Endothelial cell of umbilical vein (primary cell): ENCODE results near the gene ASMTL. TPM values are rescaled to one million over a fixed set of nuclear protein-coding genes. Genes with fewer than 3 reads are reported as not detected.

Source experiments
- BruUV-seq: library from RNA; stranded (reverse); fragments of 400-500 nt; replicated peaks from 2 replicates; lab custom pipeline; 2021; lab: Mats Ljungman, UMichigan
- CTCF ChIA-PET: fragments of 300-600, 350-600 bp; sonication (Branson Sonifier 250); formaldehyde crosslinking; loops from one replicate; lab custom pipeline; 2021; ENCODE audit warnings: antibody characterized with exemption, inconsistent platforms; lab: Charles Lee
- POLR2A ChIA-PET: fragments of 300-600, 350-600 bp; sonication (Branson Sonifier 250); formaldehyde crosslinking; loops from one replicate; lab custom pipeline; 2021; ENCODE audit warnings: antibody characterized with exemption, inconsistent platforms; lab: Charles Lee
- DNase-seq: peaks from one replicate; pipeline ENCODE4 v3.0.0-alpha.2; 2011; ENCODE audit warnings: low read depth, low spot score
- FAIRE-seq: peaks from 2 replicates; lab custom pipeline; 2011; peaks lifted over from hg19 to GRCh38; lab: Jason Lieb, UNC
- H2AFZ ChIP-seq: 2 replicates; pipeline ENCODE4 v1.6.0; 2012; ENCODE audit warnings: low read depth, low read length, control low read depth, inconsistent platforms
- H3K27ac ChIP-seq: 2 replicates; pipeline ENCODE4 v1.5.1; 2011; ENCODE audit warnings: low read depth, mild to moderate bottlenecking, control low read depth, low read length, moderate library complexity; ENCODE audit not compliant: insufficient read depth
- H3K27me3 ChIP-seq, 2 experiments: 2 replicates each; pipeline versions ENCODE4 v1.6.0 to v1.6.1; 2011; ENCODE audit warnings: low read length in 2 of 2, mixed read lengths in 1 of 2; ENCODE audit not compliant: control insufficient read depth in 2 of 2, insufficient read depth in 2 of 2
- H3K36me3 ChIP-seq, 2 experiments: 2 replicates in 1 of 2; 3 replicates in 1 of 2; pipeline ENCODE4 v1.5.1; 2011; ENCODE audit warnings: low read length in 2 of 2, mild to moderate bottlenecking in 1 of 2, moderate library complexity in 1 of 2; ENCODE audit not compliant: control insufficient read depth in 2 of 2, insufficient read depth in 2 of 2; ENCODE audit errors: extremely low read depth in 1 of 2
- H3K4me1 ChIP-seq: 3 replicates; pipeline ENCODE4 v1.5.1; 2011; ENCODE audit warnings: mild to moderate bottlenecking, low read length; ENCODE audit not compliant: control insufficient read depth, insufficient read depth; ENCODE audit errors: extremely low read depth
- H3K4me2 ChIP-seq: 2 replicates; pipeline ENCODE4 v1.6.1; 2011; ENCODE audit warnings: low read length, control low read depth, mixed read lengths; ENCODE audit not compliant: insufficient read depth
- H3K4me3 ChIP-seq, 3 experiments: fragments of 200-600 bp in 1 of 3; sonication (generic), shearing (Covaris generic) in 1 of 3; replicated peaks in 1 of 3; 2 replicates each; pipeline ENCODE4 v1.5.1; 2011 to 2016; ENCODE audit warnings: control low read depth in 3 of 3, low read length in 3 of 3, mild to moderate bottlenecking in 2 of 3, inconsistent platforms in 1 of 3, low read depth in 1 of 3, moderate library complexity in 1 of 3; ENCODE audit not compliant: insufficient read depth in 1 of 3
- H3K79me2 ChIP-seq: 2 replicates; pipeline ENCODE4 v1.6.0; 2012; ENCODE audit warnings: low read length, inconsistent platforms; ENCODE audit not compliant: control insufficient read depth, insufficient read depth
- H3K9ac ChIP-seq: replicated peaks from 2 replicates; pipeline ENCODE3; 2011; ENCODE audit warnings: low read length, control low read depth; ENCODE audit not compliant: insufficient read depth; ENCODE audit errors: extremely low read depth
- H3K9me1 ChIP-seq: replicated peaks from 3 replicates; pipeline ENCODE4 v1.6.0; 2011; ENCODE audit warnings: mild to moderate bottlenecking, low read length; ENCODE audit not compliant: control insufficient read depth, insufficient read depth; ENCODE audit errors: extremely low read depth
- H3K9me3 ChIP-seq: replicated peaks from 2 replicates; pipeline ENCODE4 v1.5.1; 2012; ENCODE audit warnings: low read length, inconsistent platforms; ENCODE audit not compliant: control insufficient read depth, insufficient read depth
- H4K20me1 ChIP-seq: replicated peaks from 2 replicates; pipeline ENCODE3; 2011; ENCODE audit warnings: mild to moderate bottlenecking, low read length; ENCODE audit not compliant: control insufficient read depth, insufficient read depth; ENCODE audit errors: extremely low read depth
- EZH2 ChIP-seq: IDR thresholded peaks from 2 replicates; pipeline ENCODE4 v1.6.1; 2012; ENCODE audit warnings: borderline replicate concordance, low read depth, mild to moderate bottlenecking, moderate library complexity, low read length, inconsistent platforms; ENCODE audit not compliant: severe bottlenecking
- FOS ChIP-seq: IDR thresholded peaks from 2 replicates; pipeline ENCODE4 v1.6.1; 2011; ENCODE audit warnings: mild to moderate bottlenecking, low read length, moderate library complexity, borderline replicate concordance; ENCODE audit not compliant: insufficient read depth
- GATA2 ChIP-seq: IDR thresholded peaks from 2 replicates; pipeline ENCODE4 v1.7.0; 2011; ENCODE audit warnings: low read depth, mild to moderate bottlenecking, moderate library complexity, mixed read lengths, low read length; ENCODE audit not compliant: insufficient read length, insufficient read depth
- JUN ChIP-seq: IDR thresholded peaks from 2 replicates; pipeline ENCODE4 v1.6.1; 2011; ENCODE audit warnings: borderline replicate concordance, low read depth; ENCODE audit not compliant: insufficient read length, insufficient read depth
- MYC ChIP-seq: IDR thresholded peaks from one replicate; pipeline ENCODE4 v1.6.1; 2011; ENCODE audit warnings: mild to moderate bottlenecking, low read depth, low read length
- POLR2A ChIP-seq: IDR thresholded peaks from 2 replicates; pipeline ENCODE4 v1.6.1; 2012; ENCODE audit warnings: low read depth, mild to moderate bottlenecking, control low read depth, low read length
- POLR2AphosphoS5 ChIP-seq: IDR thresholded peaks from 2 replicates; pipeline ENCODE4 v1.6.1; 2012; ENCODE audit warnings: low read depth, mild to moderate bottlenecking, control low read depth, low read length, moderate library complexity; ENCODE audit not compliant: insufficient read depth
- dilution Hi-C: fragments of 300-500 bp; cut with MboI; formaldehyde crosslinking; loops from one replicate; pipeline ENCODE4 v1.15.0; 2019; ENCODE audit warnings: low sequenced_read_pairs; ENCODE audit not compliant: extremely low pct_ligation_motif_present
- intact Hi-C: fragments of 100-400 bp; cut with micrococcal nuclease; formaldehyde crosslinking; loops from one replicate; pipeline ENCODE4 v1.10.0; 2022
- polyA plus RNA-seq, 4 experiments: library from polyadenylated mRNA; depleted of rRNA in 3 of 4; stranded (reverse) in 3 of 4; unstranded in 1 of 4; fragments of >200 nt; gene quantifications; 2 replicates each; pipeline versions ENCODE4 v1.2.1 to v1.2.3, GENCODE V29; 2011 to 2012; ENCODE audit warnings: missing spikeins in 1 of 4
- total RNA-seq: library from RNA; stranded (reverse); gene quantifications from 2 replicates; pipeline ENCODE4 v1.2.3, GENCODE V29; 2021
- TF ChIP-seq, protein P1 (sequence below): IDR thresholded peaks from 2 replicates; pipeline ENCODE4 v1.6.1; 2011; ENCODE audit not compliant: insufficient read depth, insufficient read length
- TF ChIP-seq, protein P2 (sequence below), 2 donors: IDR thresholded peaks; 1 replicate in 1 of 2; 2 replicates in 1 of 2; pipeline ENCODE4 v1.5.1; 2011; ENCODE audit warnings: low read length in 2 of 2, mild to moderate bottlenecking in 2 of 2, moderate library complexity in 2 of 2, control low read depth in 1 of 2, inconsistent platforms in 1 of 2, low read depth in 1 of 2; ENCODE audit not compliant: insufficient read depth in 1 of 2; ENCODE audit errors: extremely low read depth in 1 of 2

The ASMTL gene
- total and polyA plus RNA-seq, 2 donors (not counting 3 experiments of a cell fraction or from before 2014, with no cell fraction given) = 27.1 to 29.9 TPM

DNA sequence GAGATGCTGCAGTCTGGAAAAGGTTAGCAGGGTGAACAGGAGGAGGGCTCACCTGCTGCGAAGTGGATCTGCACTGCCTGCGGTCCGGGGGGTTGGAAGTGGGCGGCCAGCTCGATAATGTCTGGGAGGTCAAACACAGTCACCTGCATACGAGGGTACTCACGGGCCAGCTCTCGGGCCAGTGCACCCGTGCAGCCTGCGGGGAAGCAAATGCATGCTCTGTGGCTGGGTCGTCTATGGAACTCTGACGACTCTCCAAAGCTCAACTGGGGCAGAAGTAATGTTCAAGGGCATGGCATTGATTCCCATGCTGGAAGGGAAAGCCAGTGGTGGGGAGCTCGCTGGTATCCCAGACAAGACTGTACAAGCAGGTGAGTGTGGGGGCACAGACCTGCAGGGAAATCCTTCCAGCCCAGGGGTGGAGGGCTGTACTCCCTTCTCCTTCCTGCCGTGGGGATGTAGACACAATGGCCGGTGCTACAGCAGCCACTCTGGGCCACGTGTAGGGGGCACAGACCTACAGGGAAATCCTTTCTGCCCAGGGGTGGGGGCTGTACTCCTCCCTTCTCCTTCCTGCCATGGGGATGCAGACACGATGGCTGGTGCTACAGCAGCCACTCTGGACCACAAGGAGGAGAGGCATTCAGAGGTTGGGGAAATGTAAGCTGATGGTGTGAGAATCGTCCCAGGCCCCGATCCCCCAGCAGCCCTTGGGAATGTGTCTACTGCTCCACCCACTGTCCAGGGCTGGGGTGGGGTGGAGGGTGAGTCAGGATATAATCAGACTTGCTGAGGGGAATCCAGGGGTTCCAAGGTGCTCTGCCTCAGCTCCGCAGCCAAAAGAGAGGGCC lies 34.6 kb downstream of the ASMTL start:
- Histone ChIP-seq H3K4me1 (no peaks in the 10 kb centered on the region), H3K27ac (no peak overlapping the region), H3K9ac (no peak overlapping the region), H3K4me3 (no peak overlapping the region), H3K4me2 (no peak overlapping the region), H3K79me2 (no peaks in the 10 kb centered on the region), H3K36me3 (peaks cover 2 to 25% of the 10 kb centered on the region in 2 experiments), H3K9me3 (no peaks in the 10 kb centered on the region), H4K20me1 (no peaks in the 10 kb centered on the region), H2AFZ (no peak overlapping the region), H3K27me3 (no peaks in the 10 kb centered on the region), H3K9me1 (no peaks in the 10 kb centered on the region)
- FAIRE-seq (no peak), DNase-seq (no peak)
- TF ChIP-seq, protein P1, sequence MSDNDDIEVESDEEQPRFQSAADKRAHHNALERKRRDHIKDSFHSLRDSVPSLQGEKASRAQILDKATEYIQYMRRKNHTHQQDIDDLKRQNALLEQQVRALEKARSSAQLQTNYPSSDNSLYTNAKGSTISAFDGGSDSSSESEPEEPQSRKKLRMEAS = no peak
- TF ChIP-seq FOS = no peak
- no peak for TF ChIP-seq JUN
- no peak for TF ChIP-seq MYC
- TF ChIP-seq, protein P2, sequence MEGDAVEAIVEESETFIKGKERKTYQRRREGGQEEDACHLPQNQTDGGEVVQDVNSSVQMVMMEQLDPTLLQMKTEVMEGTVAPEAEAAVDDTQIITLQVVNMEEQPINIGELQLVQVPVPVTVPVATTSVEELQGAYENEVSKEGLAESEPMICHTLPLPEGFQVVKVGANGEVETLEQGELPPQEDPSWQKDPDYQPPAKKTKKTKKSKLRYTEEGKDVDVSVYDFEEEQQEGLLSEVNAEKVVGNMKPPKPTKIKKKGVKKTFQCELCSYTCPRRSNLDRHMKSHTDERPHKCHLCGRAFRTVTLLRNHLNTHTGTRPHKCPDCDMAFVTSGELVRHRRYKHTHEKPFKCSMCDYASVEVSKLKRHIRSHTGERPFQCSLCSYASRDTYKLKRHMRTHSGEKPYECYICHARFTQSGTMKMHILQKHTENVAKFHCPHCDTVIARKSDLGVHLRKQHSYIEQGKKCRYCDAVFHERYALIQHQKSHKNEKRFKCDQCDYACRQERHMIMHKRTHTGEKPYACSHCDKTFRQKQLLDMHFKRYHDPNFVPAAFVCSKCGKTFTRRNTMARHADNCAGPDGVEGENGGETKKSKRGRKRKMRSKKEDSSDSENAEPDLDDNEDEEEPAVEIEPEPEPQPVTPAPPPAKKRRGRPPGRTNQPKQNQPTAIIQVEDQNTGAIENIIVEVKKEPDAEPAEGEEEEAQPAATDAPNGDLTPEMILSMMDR (IDR thresholded peaks at IDR 0.05; ENCODE audit: extremely low read depth in 1 of 2, insufficient read depth in 1 of 2, low read depth in 1 of 2, low read length in 2 of 2) = no peak
- TF ChIP-seq POLR2AphosphoS5 = no peak
- TF ChIP-seq EZH2 = no peak
- TF ChIP-seq POLR2A = no peak
- TF ChIP-seq GATA2 = no peak
- dilution Hi-C loops (no loop called here), intact Hi-C loops (no loop called here)
- CTCF ChIA-PET = no interaction called here
- POLR2A ChIA-PET = no interaction called here
- BruUV-seq = no TSS peak
